IPS-15b (cell line): ENCODE results near the gene DOK5.

Source experiments
- H3K27me3 ChIP-seq: one replicate; pipeline ENCODE4 v1.6.1; 2013; ENCODE audit warnings: low read length; ENCODE audit not compliant: control insufficient read depth, insufficient read depth
- H3K36me3 ChIP-seq: one replicate; pipeline ENCODE4 v1.6.1; 2013; ENCODE audit warnings: low read length; ENCODE audit not compliant: control insufficient read depth, insufficient read depth
- H3K4me1 ChIP-seq: one replicate; pipeline ENCODE4 v1.6.1; 2013; ENCODE audit warnings: mild to moderate bottlenecking, low read length; ENCODE audit not compliant: control insufficient read depth, insufficient read depth
- H3K4me3 ChIP-seq: one replicate; pipeline ENCODE4 v1.5.1; 2013; ENCODE audit warnings: low read depth, low read length
- H3K9ac ChIP-seq: one replicate; pipeline ENCODE4 v1.6.1; 2013; ENCODE audit warnings: low read depth, mild to moderate bottlenecking, low read length
- H3K9me3 ChIP-seq: one replicate; pipeline ENCODE4 v1.6.1; 2013; ENCODE audit warnings: mild to moderate bottlenecking, low read length; ENCODE audit not compliant: control insufficient read depth, insufficient read depth

DOK5 gene

DNA sequence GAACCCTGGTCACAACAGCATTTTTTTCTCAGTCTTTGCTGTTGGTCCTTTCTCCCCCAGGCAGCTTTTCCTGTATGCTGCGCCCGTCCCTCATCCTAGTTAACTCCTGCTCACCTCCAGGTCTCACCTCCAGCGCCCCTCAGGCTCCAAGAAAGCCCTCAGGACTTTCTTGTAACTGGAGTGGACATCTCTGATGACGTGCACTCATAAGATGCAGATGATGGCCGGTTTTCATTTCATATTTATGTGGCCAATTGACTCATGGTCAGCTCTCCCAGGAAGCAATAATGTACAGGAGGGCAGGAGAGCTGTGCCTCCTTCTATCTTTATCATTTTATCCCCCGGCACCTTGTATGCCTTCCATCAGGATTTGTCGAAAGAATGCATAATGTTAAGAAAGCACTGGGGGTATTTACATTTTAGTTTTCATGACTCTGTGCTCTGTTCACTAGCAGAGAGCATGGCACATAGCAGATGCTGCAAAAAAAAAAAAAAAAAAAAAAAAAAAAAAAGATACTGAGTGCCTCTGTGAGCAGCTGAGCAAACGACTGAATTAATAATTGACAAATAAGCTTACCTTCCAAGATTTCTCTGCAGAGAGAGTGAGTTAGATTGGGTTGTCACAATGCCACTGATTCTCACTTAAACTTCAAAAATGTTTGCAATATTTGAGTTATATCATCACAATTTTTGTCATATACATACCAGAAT is 170.2 kb downstream of the DOK5 start:
- Histone ChIP-seq H3K9me3 (no peaks in the 10 kb centered on the region), H3K4me1 (peaks cover 2% of the 10 kb centered on the region), H3K36me3 (no peaks in the 10 kb centered on the region), H3K9ac (no peak overlapping the region), H3K27me3 (no peaks in the 10 kb centered on the region), H3K4me3 (no peak overlapping the region)

DNA sequence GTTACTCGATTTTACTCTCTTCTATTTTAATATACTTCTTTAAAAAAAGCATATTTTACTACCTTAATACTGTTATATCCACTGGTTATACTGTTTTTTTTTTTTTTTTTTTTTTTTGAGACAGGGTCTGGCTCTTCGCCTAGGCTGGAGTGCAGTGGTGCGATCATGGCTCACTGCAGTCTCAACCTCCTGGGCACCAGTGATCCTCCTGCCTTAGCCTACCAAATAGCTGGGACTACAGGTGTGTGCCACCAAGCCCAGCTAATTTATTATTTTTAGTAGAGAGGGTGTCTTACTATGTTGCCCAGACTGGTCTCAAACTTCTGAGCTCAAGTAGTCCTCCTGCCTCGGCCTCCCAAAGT is 170.7 kb downstream of the DOK5 start:
- Histone ChIP-seq H3K36me3 (no peaks in the 10 kb centered on the region), H3K9ac (no peak overlapping the region), H3K4me1 (peaks cover 2% of the 10 kb centered on the region), H3K4me3 (no peak overlapping the region), H3K27me3 (no peaks in the 10 kb centered on the region), H3K9me3 (no peaks in the 10 kb centered on the region)

- H3K27me3 ChIP-seq = no peaks in the 10 kb centered on the region
- H3K9me3 ChIP-seq = no peaks in the 10 kb centered on the region
- peaks cover 2% of the 10 kb centered on the region for H3K4me1 ChIP-seq
- no peak overlapping the region for H3K9ac ChIP-seq
- H3K36me3 ChIP-seq = no peaks in the 10 kb centered on the region
- no peak overlapping the region for H3K4me3 ChIP-seq
Observed at GRCh38 chr20:54648421-54649142, 173.2 kb downstream of the DOK5 start.

DNA sequence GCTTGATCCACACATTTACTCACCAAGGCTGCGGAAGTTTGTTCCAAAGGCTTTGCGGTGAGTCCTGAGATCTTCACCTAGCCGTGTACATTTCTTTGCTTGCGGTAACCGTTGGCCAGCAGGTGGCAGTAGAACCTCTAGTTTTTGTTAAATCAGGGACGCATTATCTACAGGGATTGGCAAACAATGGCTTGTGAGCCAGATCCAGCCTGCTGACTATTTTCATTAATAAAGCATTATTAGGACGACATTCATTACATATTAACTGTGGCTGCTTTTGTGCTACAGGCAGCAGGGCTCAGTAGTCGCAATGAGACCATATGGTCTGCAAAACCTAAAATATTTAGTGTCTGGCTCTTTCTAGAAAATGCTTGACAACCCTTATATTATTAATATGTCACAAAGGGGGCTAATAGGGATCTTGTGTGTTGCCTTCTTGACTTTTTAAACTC is 174.1 kb downstream of the DOK5 start:
- no peaks in the 10 kb centered on the region for H3K27me3 ChIP-seq
- no peaks in the 10 kb centered on the region for H3K9me3 ChIP-seq
- no peak overlapping the region for H3K4me3 ChIP-seq
- H3K4me1 ChIP-seq = peaks cover 2% of the 10 kb centered on the region
- no peak overlapping the region for H3K9ac ChIP-seq
- no peaks in the 10 kb centered on the region for H3K36me3 ChIP-seq

- Histone ChIP-seq H3K9ac (no peak overlapping the region), H3K27me3 (no peaks in the 10 kb centered on the region), H3K36me3 (no peaks in the 10 kb centered on the region), H3K4me1 (peaks cover 2% of the 10 kb centered on the region), H3K9me3 (no peaks in the 10 kb centered on the region), H3K4me3 (no peak overlapping the region)
Observed at GRCh38 chr20:54650052-54650719, 174.8 kb downstream of the DOK5 start.

DNA sequence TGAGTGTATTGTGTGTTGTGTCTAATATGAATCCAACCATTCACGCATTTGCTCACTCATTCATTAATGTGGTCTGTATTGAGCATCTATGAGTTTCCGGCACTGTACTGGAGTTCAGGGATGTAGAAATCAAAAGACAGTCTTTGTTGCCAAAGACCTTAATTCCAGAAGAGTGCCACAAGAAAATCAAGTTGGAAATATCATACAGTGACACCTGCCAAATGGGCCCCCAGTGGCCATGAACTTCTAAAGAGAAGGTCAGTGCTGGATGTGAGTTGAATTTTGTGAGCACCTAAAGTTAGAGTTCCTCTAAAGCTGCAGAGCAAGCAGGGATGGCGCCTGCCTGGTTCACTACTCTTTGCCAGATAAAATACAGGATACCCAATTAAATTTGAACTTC is 175.9 kb downstream of the DOK5 start:
- no peaks in the 10 kb centered on the region for H3K27me3 ChIP-seq
- H3K9ac ChIP-seq = no peak overlapping the region
- no peaks in the 10 kb centered on the region for H3K9me3 ChIP-seq
- no peaks in the 10 kb centered on the region for H3K36me3 ChIP-seq
- peaks cover 2% of the 10 kb centered on the region for H3K4me1 ChIP-seq
- no peak overlapping the region for H3K4me3 ChIP-seq

DNA sequence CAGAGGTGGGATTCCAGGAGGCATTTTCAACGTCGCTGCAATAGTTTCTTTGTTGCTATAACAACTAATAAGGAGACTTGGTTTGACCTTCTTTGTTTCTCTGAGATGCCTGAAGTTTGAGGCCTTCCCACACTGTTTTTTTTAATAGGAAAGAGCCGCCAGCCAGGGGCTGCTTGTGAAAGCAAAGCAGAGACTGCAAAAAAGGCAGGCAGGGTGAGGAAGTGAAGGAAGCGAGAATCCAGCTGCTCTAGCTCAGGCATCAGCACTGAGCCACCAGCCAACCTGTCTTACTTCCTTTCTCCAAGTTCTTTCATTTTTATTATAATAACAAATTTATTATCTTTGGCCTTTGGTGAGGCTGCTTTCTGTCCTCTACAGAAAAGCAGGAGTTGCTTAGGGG is 179.1 kb downstream of the DOK5 start:
- no peak overlapping the region for H3K4me3 ChIP-seq
- no peaks in the 10 kb centered on the region for H3K27me3 ChIP-seq
- H3K4me1 ChIP-seq = peaks cover 3% of the 10 kb centered on the region
- H3K9me3 ChIP-seq = no peaks in the 10 kb centered on the region
- no peaks in the 10 kb centered on the region for H3K36me3 ChIP-seq
- no peak overlapping the region for H3K9ac ChIP-seq

DNA sequence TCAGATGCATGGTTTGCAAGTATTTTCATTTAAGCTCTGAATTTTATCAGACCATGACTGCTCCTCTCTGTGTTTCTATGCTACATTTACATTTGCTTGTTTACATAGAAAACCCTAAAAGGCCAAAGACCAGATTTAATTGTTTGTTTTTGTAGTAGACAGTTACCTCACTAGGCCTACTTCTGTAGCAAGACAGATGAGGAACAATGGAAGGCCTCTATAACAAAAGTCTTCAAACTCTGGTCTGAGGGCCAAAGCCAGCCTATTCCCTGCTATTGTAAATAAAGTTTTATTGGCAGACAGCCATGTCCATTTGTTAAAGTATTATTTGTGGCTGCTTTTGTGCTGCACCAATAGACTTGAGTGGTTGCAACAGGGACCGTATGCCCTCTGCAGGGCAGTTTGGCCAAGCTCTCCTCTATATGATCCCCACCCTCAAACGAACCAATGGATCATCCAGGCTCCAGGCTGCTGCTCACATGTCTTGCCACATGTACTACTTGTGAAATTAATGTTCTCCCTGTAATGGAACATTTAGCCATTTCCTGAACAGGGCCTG is 182.0 kb downstream of the DOK5 start:
- Histone ChIP-seq H3K9ac (no peak overlapping the region), H3K4me3 (no peak overlapping the region), H3K4me1 (peaks cover 12% of the 10 kb centered on the region), H3K9me3 (no peaks in the 10 kb centered on the region), H3K36me3 (no peaks in the 10 kb centered on the region), H3K27me3 (peaks cover 10% of the 10 kb centered on the region)

GRCh38 chr20:54658525-54658924 is 183.1 kb downstream of the DOK5 start:
- H3K4me3 ChIP-seq = no peak overlapping the region
- H3K9ac ChIP-seq = no peak overlapping the region
- H3K27me3 ChIP-seq = peaks cover 22% of the 10 kb centered on the region
- H3K36me3 ChIP-seq = no peaks in the 10 kb centered on the region
- no peaks in the 10 kb centered on the region for H3K9me3 ChIP-seq
- peaks cover 14% of the 10 kb centered on the region for H3K4me1 ChIP-seq

GRCh38 chr20:54661265-54661664 is 185.9 kb downstream of the DOK5 start:
- H3K9me3 ChIP-seq = no peaks in the 10 kb centered on the region
- no peak overlapping the region for H3K4me3 ChIP-seq
- peaks cover 24% of the 10 kb centered on the region for H3K27me3 ChIP-seq
- H3K36me3 ChIP-seq = no peaks in the 10 kb centered on the region
- H3K9ac ChIP-seq = no peak overlapping the region
- H3K4me1 ChIP-seq = peaks cover 14% of the 10 kb centered on the region

- Histone ChIP-seq H3K27me3 (peaks cover 24% of the 10 kb centered on the region), H3K4me3 (no peak overlapping the region), H3K9ac (no peak overlapping the region), H3K36me3 (no peaks in the 10 kb centered on the region), H3K4me1 (peaks cover 14% of the 10 kb centered on the region), H3K9me3 (no peaks in the 10 kb centered on the region)
Observed at GRCh38 chr20:54661880-54662465, 186.6 kb downstream of the DOK5 start.
